HG03097 (cell line): ENCODE data around the gene ECD.

Source experiments
- ATAC-seq: cut with Tn5 transposase; IDR thresholded peaks from one replicate; pipeline ENCODE4 v1.9.1; 2021; ENCODE audit not compliant: unreplicated experiment, low FRiP score

Gene ECD

DNA sequence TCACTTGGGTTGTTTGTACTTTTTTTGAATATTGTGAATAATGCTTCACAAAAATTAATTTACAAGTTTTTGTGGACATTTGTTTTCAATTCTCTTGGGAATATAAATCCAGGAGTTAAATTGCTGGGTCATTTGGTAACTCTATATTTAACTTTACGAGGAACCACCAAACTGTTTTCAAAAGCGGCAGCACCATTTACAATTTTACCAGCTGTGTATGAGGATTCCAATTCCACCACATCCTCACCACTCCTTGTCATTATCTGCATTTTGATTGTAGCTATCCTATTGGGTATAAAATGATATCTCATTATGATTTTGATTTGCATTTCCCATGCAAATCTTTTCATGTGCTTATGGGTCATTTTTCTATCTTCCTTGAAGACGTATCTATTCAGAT is 61.5 kb downstream of the ECD start:
- no peak for ATAC-seq

DNA sequence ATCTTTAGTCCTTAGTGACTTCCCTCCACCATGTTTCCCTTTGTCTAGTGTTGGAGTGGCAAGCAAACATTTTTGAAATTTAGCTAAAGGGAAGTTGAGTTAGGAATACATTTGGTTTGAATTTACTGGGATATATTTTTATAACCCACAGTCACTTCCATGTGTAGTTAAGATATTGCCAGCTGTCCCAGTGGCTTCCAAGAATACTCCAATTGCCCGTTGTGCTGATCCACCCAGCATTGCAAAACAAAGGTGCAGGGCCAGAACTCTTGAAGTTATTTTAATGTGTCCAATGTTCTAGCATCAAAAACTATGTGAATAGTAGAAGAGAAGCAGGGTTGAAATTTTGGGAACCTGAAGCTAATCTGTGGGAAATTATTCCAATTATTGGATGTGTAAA is 68.7 kb downstream of the ECD start:
- no peak for ATAC-seq

- ATAC-seq: no peak
Measured at GRCh38 chr10:73097305-73097670, 70.5 kb downstream of the ECD start.

DNA sequence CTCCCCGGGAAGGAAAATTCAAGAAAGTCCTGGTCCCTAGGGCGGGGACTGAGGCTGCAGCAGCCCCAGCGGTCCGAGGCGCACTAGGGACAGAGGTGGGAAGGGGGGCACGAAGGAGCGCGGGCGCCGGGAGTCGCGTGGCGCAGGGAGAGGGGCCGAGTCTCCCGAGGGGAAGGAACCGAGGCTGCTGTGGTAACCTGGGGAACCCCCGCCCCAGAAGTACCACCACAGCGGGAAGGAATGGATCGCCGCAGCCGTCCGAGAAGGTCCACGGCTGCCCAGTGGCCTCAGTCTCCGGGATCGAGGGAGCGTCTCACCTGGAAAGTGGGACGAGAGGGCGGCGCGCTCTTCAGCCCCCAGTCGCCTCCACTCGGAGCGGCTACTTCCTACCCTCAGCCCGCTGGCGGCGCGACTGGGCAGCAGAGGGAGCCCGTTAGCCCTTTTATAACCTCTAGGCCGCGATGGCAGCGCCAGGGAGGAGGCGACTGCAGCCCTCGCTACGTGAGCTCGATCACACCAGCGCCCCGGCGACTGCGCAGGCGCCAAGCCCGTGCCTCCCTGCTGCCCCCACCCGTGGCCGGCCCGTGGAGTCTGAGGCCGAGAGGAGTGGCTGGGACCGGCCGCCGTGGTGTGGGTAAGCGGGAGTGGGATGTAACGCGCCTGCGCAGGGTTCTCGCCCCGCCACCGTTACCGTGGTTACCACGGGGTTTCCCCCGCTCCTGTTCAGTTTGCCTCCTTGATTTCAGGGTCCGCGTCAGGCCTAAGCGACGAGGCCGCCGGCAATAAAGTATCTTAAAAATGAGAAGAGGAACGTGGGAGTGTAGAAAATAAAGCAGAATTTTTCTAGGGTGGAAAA is 71.1 kb downstream of the ECD start, which contains the start of gene P4HA1:
Gene P4HA1 (minus strand): TSS at position 418 of the 856 bp plus-strand sequence. CDS start 21,983 bp downstream, outside the sequence.
- peak; percentile 88 for ATAC-seq

- ATAC-seq: peak; percentile 28
Measured at GRCh38 chr10:73096041-73096448, 71.8 kb downstream of the ECD start.

GRCh38 chr10:73095481-73096021 is 72.3 kb downstream of the ECD start:
- no peak for ATAC-seq

GRCh38 chr10:73094986-73095480 is 72.8 kb downstream of the ECD start:
- ATAC-seq: no peak

- no peak for ATAC-seq
Measured at GRCh38 chr10:73093922-73094850, 73.6 kb downstream of the ECD start.

DNA sequence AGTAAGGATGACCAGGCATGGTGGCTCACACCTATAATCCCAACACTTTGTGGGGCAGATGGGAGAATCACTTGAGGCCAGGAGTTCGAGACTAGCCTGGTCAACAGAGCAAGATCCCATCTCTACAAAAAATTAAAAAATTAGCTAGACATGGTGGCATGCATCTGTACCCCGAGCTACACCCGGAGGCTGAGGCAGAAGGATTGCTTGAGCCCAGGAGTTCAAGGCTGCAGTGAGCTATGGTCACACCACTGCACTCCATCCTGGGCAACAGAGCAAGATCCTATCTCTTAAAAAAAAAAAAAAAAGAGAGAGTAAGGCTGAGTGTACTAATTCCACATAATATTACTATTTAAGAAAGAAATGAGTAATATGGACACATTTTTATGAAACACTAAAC is 75.0 kb downstream of the ECD start:
- no peak for ATAC-seq

DNA sequence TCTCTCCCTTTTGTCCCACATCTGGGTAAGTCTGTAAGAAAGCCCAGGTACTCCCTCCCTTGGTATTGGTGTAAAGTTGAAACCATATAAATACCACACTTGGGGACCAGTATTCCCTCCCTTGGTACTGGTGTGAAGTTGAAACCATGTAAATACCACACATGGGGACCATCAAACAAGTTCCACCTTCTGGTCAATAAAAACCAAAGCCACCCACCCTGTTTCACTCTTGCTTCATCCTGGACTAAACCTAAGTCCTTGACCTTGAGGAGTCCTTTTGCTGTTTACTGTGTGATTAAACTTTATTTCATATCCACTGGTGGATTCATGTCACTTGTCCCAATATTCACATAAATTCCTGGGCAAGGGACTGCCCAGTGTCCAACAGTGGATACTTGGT is 79.5 kb downstream of the ECD start:
- no peak for ATAC-seq

- no peak for ATAC-seq
Measured at GRCh38 chr10:73086816-73087215, 81.0 kb downstream of the ECD start.

DNA sequence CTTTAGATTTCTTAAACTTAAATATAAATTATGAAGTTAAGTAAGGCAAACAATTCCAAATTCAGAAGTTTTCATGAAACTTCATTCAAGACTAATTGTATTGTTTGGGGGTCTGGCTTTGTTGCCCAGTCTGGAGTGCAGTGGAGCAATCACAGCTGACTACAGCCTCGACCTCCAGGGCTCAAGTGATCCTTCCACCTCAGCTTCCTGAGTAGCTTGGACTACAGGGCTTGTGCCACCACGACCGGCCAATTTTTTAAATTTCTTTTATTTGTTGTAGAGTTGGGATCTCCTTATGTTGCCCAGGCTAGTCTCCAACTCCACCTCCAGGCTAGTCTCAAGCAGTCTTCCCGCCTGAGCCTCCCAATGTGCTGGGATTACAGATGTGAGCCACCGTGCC is 83.6 kb downstream of the ECD start:
- ATAC-seq: no peak
